Lung (tissue), 12 donors: ENCODE measurements around the gene RAB4B. TPM values are rescaled to one million over a fixed set of nuclear protein-coding genes. Genes with fewer than 3 reads are reported as not detected.

Experiments
- ATAC-seq: fragments of 200-7000 bp; cut with Tn5 transposase; one replicate; pipeline ENCODE4 v1.9.1; 2020; ENCODE audit warnings: moderate number of reproducible peaks; ENCODE audit not compliant: insufficient read depth, low FRiP score
- DNase-seq, 3 donors: peaks; one replicate each; pipeline ENCODE4 v3.0.0-alpha.2; 2013 to 2017
- H3K27ac ChIP-seq, 2 donors: one replicate each; pipeline ENCODE4 v1.5.1; 2013; ENCODE audit warnings: mild to moderate bottlenecking in 2 of 2, moderate library complexity in 2 of 2, control low read depth in 1 of 2, inconsistent platforms in 1 of 2, low read depth in 1 of 2, low read length in 1 of 2
- H3K27me3 ChIP-seq, 3 donors: one replicate each; pipeline ENCODE4 v1.5.1; 2013; ENCODE audit warnings: low read length in 2 of 3; ENCODE audit not compliant: control insufficient read depth in 3 of 3, insufficient read depth in 3 of 3
- H3K36me3 ChIP-seq, 4 donors: one replicate each; pipeline ENCODE4 v1.5.1; 2013; ENCODE audit warnings: low read length in 4 of 4, mild to moderate bottlenecking in 1 of 4, moderate library complexity in 1 of 4; ENCODE audit not compliant: control insufficient read depth in 4 of 4, insufficient read depth in 4 of 4
- H3K4me1 ChIP-seq, 5 donors: one replicate each; pipeline ENCODE4 v1.5.1; 2013; ENCODE audit warnings: low read length in 5 of 5, mild to moderate bottlenecking in 2 of 5, moderate library complexity in 1 of 5; ENCODE audit not compliant: control insufficient read depth in 5 of 5, insufficient read depth in 5 of 5
- H3K4me3 ChIP-seq: one replicate; pipeline ENCODE4 v1.5.1; 2013; ENCODE audit warnings: mild to moderate bottlenecking, control low read depth, moderate library complexity
- H3K9ac ChIP-seq, 2 donors: one replicate each; pipeline ENCODE4 v1.5.1; 2013; ENCODE audit warnings: low read length in 2 of 2, control low read depth in 1 of 2; ENCODE audit not compliant: insufficient read depth in 1 of 2
- H3K9me3 ChIP-seq, 4 donors: one replicate each; pipeline ENCODE4 v1.5.1; 2013; ENCODE audit warnings: low read length in 3 of 4, mild to moderate bottlenecking in 1 of 4, moderate library complexity in 1 of 4; ENCODE audit not compliant: control insufficient read depth in 4 of 4, insufficient read depth in 3 of 4
- CTCF ChIP-seq: IDR thresholded peaks from 2 replicates; pipeline ENCODE4 v1.5.1; 2012; ENCODE audit warnings: mild to moderate bottlenecking; ENCODE audit errors: control extremely low read depth, extremely low read depth
- WGBS, 2 donors: extraction: QIAGEN DNeasy Blood & Tissue Kit; methylation state at CpG; one replicate each; pipeline ENCODE4 v1.1.7; 2013; 5-methylcytosine and 5-hydroxymethylcytosine counted together
- polyA plus RNA-seq, 2 donors: library from polyadenylated mRNA; stranded (reverse); fragments of 200-250 nt; gene quantifications; one replicate each; pipeline ENCODE4 v1.2.1, GENCODE V29; 2013
- total RNA-seq, 2 donors: library from RNA; depleted of rRNA in 1 of 2; stranded (reverse); fragments of >200 nt in 1 of 2; gene quantifications; one replicate each; pipeline ENCODE4 v1.2.1, GENCODE V29; 2014 to 2021
- donor health status: control.
- donor health status: control.
- donor health status: Bipolar disorder and iron deficiency.
- donor health status: healthy.
- donor health status: DM: yes; HTN: yes; CAD: no.

Gene RAB4B
- total and polyA plus RNA-seq, 4 donors = 11.5 to 90.9 (median 75.8) TPM

DNA sequence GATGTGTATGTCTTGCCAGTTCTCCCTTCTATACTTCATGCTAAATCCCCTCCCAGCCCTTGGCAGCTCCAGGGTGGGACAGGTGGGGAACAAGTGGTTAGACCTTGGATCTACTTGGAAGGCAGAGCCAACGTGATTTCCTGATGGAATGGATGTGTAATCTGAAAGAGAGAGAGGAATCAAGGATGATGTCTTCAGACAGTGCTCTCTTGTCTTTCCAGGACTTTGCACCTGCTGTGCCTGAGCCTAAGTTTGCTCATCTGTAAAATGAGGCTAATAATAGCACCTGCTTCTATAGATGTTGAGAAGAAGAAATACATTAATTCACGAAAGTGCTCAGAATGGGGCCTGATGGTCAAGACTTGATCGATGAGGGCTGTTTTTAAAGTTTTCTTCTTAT lies 13.9 kb downstream of the RAB4B start:
- TF ChIP-seq CTCF = no peak
- H3K27ac ChIP-seq = peak overlapping the region in 1 of 2 donors; percentile 60
- H3K9me3 ChIP-seq = peaks cover 0 to 2% (median 0%) of the 10 kb centered on the region in 4 donors
- H3K36me3 ChIP-seq = peaks cover 0 to 10% (median 0%) of the 10 kb centered on the region in 4 donors
- H3K9ac ChIP-seq = peak overlapping the region in 1 of 2 donors; percentile 11
- WGBS, 2 donors = 67 to 84% methylated on average over 3 of the region's 3 CpGs
- H3K4me3 ChIP-seq = no peak overlapping the region
- no peaks in the 10 kb centered on the region for H3K27me3 ChIP-seq
- DNase-seq = no peak
- no peak for ATAC-seq
- peaks cover 0 to 7% (median 5%) of the 10 kb centered on the region in 5 donors for H3K4me1 ChIP-seq

GRCh38 chr19:40797166-40797962 lies 19.3 kb downstream of the RAB4B start:
- no peaks in the 10 kb centered on the region for H3K27me3 ChIP-seq
- H3K4me3 ChIP-seq = no peak overlapping the region
- DNase-seq = no peak
- TF ChIP-seq CTCF = no peak
- peak overlapping the region in 1 of 2 donors; percentile 83 for H3K27ac ChIP-seq
- no peak overlapping the region for H3K9ac ChIP-seq
- peaks cover 0 to 15% (median 0%) of the 10 kb centered on the region in 4 donors for H3K36me3 ChIP-seq
- 94 to 97% methylated on average over 14 of the region's 14 CpGs for WGBS, 2 donors
- ATAC-seq = no peak
- H3K9me3 ChIP-seq = no peaks in the 10 kb centered on the region
- H3K4me1 ChIP-seq = peaks cover 9 to 34% (median 23%) of the 10 kb centered on the region in 5 donors

GRCh38 chr19:40797963-40798682 lies 20.1 kb downstream of the RAB4B start:
- DNase-seq (peak in 2 of 3 donors; percentile 66 to 71), ATAC-seq (no peak)
- Histone ChIP-seq H3K27ac (peak overlapping the region; percentile 78 to 83), H3K27me3 (no peaks in the 10 kb centered on the region), H3K9me3 (no peaks in the 10 kb centered on the region), H3K9ac (peak overlapping the region; percentile 56 to 85), H3K4me3 (no peak overlapping the region), H3K4me1 (peaks cover 12 to 39% (median 26%) of the 10 kb centered on the region in 5 donors), H3K36me3 (peaks cover 0 to 15% (median under 1%) of the 10 kb centered on the region in 4 donors)
- no peak for TF ChIP-seq CTCF
- WGBS, 2 donors = 8% methylated on average over 28 of the region's 28 CpGs
